Glutamatergic neuron (in vitro differentiated cells): ENCODE results near the gene LGALSL. TPM values are rescaled to one million over a fixed set of nuclear protein-coding genes. Genes with fewer than 3 reads are reported as not detected.

Experiments
- DNase-seq: peaks from one replicate; pipeline ENCODE4 v3.0.0; 2022
- H3K27ac Mint-ChIP-seq: one replicate; pipeline ENCODE4 v1.8.0; 2020; ENCODE audit warnings: mild to moderate bottlenecking, mixed read lengths, inconsistent platforms; ENCODE audit not compliant: unreplicated experiment
- H3K27me3 Mint-ChIP-seq: one replicate; pipeline ENCODE4 v1.8.0; 2020; ENCODE audit warnings: mild to moderate bottlenecking, moderate library complexity, mixed read lengths, inconsistent platforms; ENCODE audit not compliant: unreplicated experiment
- H3K36me3 Mint-ChIP-seq: one replicate; pipeline ENCODE4 v1.8.0; 2020; ENCODE audit warnings: mild to moderate bottlenecking, mixed read lengths, inconsistent platforms; ENCODE audit not compliant: unreplicated experiment
- H3K4me1 Mint-ChIP-seq: one replicate; pipeline ENCODE4 v1.8.0; 2020; ENCODE audit warnings: mild to moderate bottlenecking, low read depth, mixed read lengths, inconsistent platforms; ENCODE audit not compliant: unreplicated experiment
- H3K4me3 Mint-ChIP-seq: one replicate; pipeline ENCODE4 v1.8.0; 2020; ENCODE audit warnings: mild to moderate bottlenecking, mixed read lengths, inconsistent platforms; ENCODE audit not compliant: unreplicated experiment
- H3K9me3 Mint-ChIP-seq: one replicate; pipeline ENCODE4 v1.8.0; 2020; ENCODE audit warnings: mild to moderate bottlenecking, moderate library complexity, mixed read lengths, inconsistent platforms; ENCODE audit not compliant: unreplicated experiment
- CTCF ChIP-seq: fragments of 200-600 bp; sonication (generic); IDR thresholded peaks from one replicate; pipeline ENCODE4 v1.5.0; 2021; ENCODE audit not compliant: partially characterized antibody, unreplicated experiment
- total RNA-seq: library from RNA; stranded (reverse); fragmentation: NEBNext Ultra II Directional; extraction: Animal tissue kit (Norgen Biotek cat#: 25700); gene quantifications from one replicate; pipeline ENCODE4 v1.2.1, GENCODE V29; 2021; ENCODE audit not compliant: unreplicated experiment

LGALSL gene
- total RNA-seq, 1 donor from 2014 or later, result 2.8 TPM

DNA sequence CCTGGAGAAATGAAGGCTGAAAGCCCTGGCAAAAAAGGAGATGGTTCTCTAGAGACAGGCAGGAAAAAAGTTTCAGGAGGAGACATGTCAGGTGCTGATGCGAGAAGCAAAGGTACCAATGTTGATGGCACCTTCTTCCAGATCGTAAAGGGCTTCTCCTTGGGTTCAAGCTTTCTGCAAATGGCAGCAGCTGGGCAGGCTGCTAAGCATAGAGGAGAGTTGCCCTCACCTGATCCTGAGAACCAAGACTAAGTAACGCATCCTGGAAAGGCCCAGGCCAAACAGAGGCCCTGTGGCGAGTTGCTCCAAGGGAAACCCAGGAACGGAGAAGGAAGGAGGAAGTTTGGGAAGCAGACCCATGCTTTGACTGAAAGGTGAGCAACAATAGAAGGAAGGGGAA is 46.6 kb downstream of the LGALSL start:
- Mint-ChIP-seq H3K27ac (no peak overlapping the region), H3K27me3 (peaks cover 5% of the 10 kb centered on the region), H3K4me3 (no peak overlapping the region), H3K9me3 (peaks cover 2% of the 10 kb centered on the region), H3K36me3 (no peaks in the 10 kb centered on the region), H3K4me1 (peaks cover 6% of the 10 kb centered on the region)
- no peak for TF ChIP-seq CTCF
- DNase-seq, result no peak

- no peak overlapping the region for H3K27ac Mint-ChIP-seq
- peaks cover 2% of the 10 kb centered on the region for H3K9me3 Mint-ChIP-seq
- no peak overlapping the region for H3K4me3 Mint-ChIP-seq
- H3K36me3 Mint-ChIP-seq, result no peaks in the 10 kb centered on the region
- H3K4me1 Mint-ChIP-seq, result peaks cover 6% of the 10 kb centered on the region
- no peak for DNase-seq
- peaks cover 5% of the 10 kb centered on the region for H3K27me3 Mint-ChIP-seq
- TF ChIP-seq CTCF, result no peak
Measured at GRCh38 chr2:64501946-64502345, 48.0 kb downstream of the LGALSL start.

GRCh38 chr2:64502860-64503259 is 48.9 kb downstream of the LGALSL start:
- TF ChIP-seq CTCF, result no peak
- H3K9me3 Mint-ChIP-seq, result peaks cover 2% of the 10 kb centered on the region
- peaks cover 5% of the 10 kb centered on the region for H3K36me3 Mint-ChIP-seq
- H3K27ac Mint-ChIP-seq, result no peak overlapping the region
- DNase-seq, result no peak
- H3K27me3 Mint-ChIP-seq, result peaks cover 5% of the 10 kb centered on the region
- no peak overlapping the region for H3K4me3 Mint-ChIP-seq
- H3K4me1 Mint-ChIP-seq, result peaks cover 6% of the 10 kb centered on the region

- Mint-ChIP-seq H3K27me3 (peaks cover 3% of the 10 kb centered on the region), H3K9me3 (peaks cover 2% of the 10 kb centered on the region), H3K27ac (no peak overlapping the region), H3K4me3 (no peak overlapping the region), H3K4me1 (no peaks in the 10 kb centered on the region), H3K36me3 (peaks cover 5% of the 10 kb centered on the region)
- no peak for TF ChIP-seq CTCF
- DNase-seq, result no peak
Measured at GRCh38 chr2:64504774-64505720, 51.1 kb downstream of the LGALSL start.

- Mint-ChIP-seq H3K27ac (no peak overlapping the region), H3K4me3 (no peak overlapping the region), H3K36me3 (peaks cover 5% of the 10 kb centered on the region), H3K9me3 (peaks cover 4% of the 10 kb centered on the region), H3K4me1 (no peaks in the 10 kb centered on the region), H3K27me3 (peaks cover 1% of the 10 kb centered on the region)
- no peak for TF ChIP-seq CTCF
- DNase-seq, result no peak
Measured at GRCh38 chr2:64506686-64507085, 52.7 kb downstream of the LGALSL start.
